Measurements from ENCODE around the gene CYP3A5.
"Not testable (repeated sequence)": the region's sequence is repeated elsewhere in the genome, so short reads cannot be mapped to it uniquely, and the experiment has no call there.

The CYP3A5 gene

DNA sequence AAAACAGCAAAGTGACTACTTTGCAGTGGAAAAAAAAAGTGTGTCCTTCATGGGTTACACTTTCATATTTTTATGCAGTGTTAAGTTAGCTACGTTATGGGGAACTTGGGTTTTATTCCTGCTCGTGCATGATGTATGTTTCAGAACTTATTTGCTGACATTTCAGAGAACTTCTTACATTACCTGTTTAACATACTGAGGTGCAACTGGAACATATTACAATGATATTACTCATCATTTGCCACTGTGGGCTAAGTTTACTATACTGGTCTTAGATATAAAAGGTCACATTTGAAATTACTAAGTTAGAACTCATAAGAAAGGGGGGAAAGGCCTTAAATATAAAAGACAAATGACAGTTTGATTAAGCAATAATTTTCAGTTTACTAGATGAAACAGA lies 42.4 kb downstream of the CYP3A5 start:
- DNase-seq, result not testable (repeated sequence)

- DNase-seq, result no peak
These were observed 48.3 kb downstream of the CYP3A5 start for GRCh38 chr7:99631295-99632109.

DNA sequence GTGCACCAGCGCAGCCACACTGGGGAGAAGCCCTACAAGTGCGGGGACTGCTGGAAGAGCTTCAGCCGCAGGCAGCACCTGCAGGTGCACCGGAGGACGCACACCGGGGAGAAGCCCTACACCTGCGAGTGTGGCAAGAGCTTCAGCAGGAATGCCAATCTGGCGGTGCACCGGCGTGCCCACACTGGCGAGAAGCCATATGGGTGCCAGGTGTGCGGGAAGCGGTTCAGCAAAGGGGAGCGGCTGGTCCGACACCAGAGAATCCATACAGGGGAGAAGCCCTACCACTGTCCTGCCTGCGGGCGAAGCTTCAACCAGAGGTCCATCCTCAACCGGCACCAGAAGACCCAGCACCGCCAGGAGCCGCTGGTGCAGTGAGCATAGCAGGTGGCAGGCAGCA lies 50.2 kb downstream of the CYP3A5 start:
- no peak for DNase-seq

DNA sequence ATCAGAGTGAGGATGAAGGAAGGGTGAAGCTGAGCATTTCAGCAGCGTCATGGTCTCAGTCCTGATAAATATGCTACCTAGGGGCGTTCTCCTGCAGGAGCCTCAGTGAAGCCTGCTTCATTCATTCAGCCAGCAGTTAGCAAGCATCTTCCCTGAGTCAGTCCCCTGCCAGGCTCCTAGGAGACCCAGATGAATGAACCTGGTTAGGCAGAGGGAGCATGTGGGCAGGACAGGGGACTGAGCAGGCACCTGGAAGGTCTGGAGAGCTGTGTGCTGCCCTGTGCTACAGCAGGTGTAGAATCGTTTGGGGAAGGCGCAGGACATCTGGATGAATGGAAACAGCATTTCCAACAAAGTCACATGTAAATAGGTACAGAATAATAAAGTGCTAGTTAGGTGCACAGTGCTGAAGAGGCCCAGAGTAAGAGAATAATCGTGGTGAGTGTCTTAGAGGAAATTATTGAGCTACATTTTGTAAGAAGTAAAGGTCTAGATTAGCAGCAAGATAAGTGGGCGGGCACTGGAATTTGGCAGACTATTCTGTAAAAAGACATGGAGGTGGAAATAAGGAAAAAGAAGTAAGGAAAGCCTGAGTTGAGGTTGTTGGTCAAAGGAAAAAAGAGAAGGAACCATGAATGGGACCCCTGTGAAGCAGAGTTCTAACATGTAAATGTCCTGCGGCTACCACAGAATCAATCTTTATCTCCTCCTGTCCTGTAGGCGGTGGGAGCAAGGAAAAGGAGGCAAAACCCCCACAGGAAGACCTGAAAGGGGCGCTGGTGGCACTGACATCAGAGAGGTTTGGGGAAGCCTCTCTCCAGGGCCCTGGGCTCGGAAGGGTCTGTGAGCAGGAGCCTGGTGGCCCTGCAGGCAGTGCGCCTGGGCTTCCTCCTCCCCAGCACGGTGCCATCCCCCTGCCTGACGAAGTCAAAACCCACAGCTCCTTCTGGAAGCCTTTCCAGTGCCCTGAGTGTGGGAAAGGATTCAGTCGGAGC lies 51.0 kb downstream of the CYP3A5 start:
- DNase-seq, result no peak

- no peak for DNase-seq
These were observed 52.3 kb downstream of the CYP3A5 start for GRCh38 chr7:99627513-99627912.

DNA sequence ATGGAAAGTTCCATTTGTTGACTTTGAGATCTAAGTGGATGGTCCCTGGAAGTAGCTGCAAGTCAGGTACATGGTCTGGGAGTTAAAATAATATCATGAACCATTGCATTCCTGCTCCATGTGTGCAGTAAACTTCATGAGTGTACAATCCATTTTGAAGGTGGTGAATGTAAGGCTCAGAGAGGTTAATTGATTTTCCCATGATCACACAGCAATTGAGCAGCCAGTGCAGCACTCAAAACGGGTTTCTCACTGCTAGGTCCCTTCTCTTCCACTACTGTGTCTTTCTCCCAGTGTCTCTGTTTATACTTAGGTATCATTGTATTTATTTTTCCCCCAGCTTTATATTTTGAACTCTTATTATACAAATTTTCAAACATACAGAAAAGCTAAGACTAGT lies 53.1 kb downstream of the CYP3A5 start:
- no peak for DNase-seq

DNA sequence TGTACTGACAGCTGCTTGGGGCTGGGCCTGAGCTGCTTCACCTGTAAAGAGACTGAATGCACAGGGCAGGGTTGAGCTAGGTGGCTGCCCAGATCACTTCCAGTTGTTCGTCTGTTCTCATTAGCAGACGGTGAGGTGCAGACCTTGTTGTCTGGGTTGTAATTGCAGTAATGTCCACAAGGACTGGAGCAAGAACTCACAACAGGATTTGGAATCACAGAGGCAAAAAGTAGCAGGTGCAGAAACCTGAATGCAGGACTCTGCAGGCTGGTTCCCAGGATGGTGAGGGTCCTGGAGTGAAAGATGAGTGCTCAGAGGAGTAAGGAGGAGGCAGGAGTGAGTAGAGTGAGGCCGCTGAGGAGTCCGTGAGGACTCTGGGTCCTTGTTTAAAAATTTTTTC lies 53.8 kb downstream of the CYP3A5 start:
- DNase-seq, result no peak

DNA sequence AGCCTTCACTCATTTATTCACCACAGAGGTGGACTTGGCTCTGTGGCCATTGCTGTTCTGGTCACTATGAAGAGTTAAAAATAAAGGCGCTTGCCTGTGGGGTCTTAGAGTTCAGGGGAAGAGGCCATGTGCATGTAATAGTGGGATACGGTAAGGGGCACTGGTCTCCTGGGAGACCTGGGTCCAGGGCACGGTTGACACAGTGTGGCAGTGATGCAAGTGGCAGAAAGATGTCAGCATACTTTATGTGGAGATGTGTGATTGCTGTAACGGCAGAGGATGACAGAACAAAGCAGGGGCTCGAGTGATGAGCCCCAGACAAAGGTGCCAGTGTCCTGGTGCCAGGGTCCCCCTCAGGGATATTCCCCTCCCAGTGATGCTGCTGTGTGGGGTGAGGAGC lies 54.5 kb downstream of the CYP3A5 start:
- DNase-seq, result no peak

DNA sequence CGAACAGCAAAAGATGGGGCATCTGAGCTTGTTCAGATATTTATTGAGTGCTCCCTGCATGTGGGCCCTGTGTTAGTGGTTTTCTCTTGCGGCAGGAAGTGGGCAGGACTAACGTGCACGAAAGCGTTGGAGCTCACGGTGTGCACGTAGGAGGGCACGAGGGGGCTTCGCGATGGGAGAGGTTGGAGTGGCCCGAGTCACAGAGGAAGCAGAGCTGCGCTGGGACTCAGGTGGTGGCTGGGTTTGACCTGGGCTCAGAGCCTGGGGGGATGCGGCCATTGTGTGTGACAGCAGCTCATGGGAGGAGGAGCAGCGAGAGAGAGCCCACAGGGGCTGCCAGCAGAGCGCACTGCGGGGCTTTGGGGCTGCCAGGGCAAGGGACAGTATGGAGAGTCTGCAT lies 55.3 kb downstream of the CYP3A5 start:
- DNase-seq, result peak; percentile 71

DNA sequence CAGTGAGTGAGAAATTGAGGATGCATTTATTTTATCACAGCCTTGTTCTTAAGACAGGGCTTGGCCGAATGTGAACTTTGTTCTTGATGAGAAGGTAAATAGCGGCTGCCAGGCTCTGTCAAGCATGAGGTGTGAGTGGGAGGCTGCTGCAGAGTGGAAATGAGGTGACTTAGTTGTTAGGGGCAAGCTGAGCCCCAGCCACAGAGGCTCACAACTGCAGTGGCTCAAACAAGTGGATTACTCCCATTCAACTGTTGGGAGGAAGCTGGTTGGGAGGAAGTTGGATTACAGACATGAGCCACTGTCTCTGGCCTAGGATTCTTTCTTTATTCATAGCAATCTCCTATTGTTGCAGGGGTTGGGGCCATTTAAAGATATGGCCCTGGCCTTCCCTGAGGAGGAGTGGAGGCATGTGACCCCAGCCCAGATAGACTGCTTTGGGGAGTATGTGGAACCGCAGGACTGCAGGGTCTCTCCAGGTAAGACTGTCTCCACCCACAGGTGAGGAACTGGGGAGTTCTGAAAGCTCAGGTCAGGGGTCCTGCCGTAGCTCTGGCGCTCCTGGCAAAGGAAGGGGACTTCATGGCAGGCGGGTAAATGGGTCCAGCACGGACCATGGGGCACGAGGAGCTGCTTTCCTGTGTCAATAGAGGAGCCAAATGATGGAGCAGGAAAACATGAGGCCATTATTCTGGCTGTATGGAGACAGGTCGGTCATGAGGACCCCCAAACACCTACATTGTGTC lies 55.9 kb downstream of the CYP3A5 start:
- no peak for DNase-seq

- DNase-seq, result no peak
These were observed 56.6 kb downstream of the CYP3A5 start for GRCh38 chr7:99623091-99623693.

DNA sequence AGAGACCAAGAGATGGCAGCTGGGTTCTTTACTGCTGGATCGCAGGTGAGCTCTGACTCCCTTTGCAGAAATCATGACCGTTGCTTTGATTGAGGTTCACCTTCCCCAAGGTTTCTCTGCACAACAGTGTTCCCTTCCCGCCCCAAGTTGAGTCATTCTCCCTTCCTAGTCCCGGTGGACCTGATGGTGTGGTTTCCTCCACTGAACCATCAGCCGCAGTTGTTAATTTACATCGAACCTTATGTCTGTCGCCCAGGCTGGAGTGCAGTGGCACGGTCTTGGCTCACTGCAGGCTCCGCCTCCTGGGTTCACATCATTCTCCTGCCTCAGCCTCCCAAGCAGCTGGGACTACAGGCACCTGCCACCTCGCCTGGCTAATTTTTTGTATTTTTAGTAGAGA lies 57.2 kb downstream of the CYP3A5 start:
- DNase-seq, result no peak

DNA sequence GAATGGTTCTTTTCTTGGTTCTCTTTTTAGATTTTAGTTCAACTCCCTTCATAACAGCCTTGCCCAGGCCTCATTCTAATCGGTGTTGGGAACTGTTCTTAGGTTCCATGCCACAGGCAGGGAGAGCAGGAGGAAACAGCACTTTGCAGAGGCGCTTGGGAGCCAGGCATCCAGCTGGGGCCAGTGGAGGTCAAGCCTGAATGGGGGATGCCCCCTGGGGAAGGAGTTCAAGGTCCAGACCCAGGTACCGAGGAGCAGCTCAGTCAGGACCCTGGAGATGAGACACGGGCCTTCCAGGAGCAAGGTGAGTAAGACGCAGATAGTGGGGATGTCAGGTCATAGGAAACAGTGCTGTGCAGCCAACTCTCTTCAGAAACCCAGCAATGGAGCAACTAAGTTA lies 58.5 kb downstream of the CYP3A5 start:
- DNase-seq, result no peak

DNA sequence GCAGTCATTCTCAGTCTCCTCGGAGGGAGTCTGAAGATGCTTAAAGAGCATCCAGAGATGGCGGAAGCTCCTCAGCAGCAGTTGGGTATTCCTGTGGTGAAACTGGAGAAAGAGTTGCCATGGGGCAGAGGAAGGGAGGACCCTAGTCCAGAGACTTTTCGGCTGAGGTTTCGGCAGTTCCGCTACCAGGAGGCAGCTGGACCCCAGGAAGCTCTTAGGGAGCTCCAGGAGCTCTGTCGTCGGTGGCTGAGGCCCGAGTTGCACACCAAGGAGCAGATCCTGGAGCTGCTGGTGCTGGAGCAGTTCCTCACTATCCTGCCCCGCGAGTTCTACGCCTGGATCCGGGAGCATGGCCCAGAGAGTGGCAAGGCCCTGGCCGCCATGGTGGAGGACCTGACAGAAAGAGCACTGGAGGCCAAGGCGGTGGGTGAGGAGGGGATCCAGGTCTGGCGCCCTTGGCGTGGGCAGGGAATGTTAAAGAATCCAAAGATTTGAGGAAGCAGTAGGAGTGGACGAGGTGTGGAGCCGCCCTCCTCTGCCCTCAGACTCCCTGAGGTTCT lies 60.1 kb downstream of the CYP3A5 start:
- no peak for DNase-seq

DNA sequence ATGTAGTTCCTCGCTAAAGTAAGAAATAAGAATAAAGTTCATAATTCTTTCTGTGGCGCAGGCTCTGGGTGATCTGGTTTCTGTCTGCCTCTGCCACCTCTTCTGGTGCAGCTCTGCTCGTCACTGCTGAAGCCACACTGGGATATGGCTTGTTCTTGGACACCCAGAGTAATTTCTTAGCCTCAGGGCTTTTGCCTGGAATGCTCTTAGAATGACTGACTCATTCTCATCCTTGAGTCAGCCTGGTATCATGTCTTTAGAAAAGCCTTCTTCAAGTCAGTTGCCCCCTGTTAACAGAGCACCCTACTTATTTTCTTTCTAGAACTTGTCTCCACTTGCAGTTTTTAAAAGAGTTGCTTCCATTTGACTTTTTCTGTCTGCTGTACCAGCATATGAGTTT lies 61.1 kb downstream of the CYP3A5 start:
- DNase-seq, result no peak

DNA sequence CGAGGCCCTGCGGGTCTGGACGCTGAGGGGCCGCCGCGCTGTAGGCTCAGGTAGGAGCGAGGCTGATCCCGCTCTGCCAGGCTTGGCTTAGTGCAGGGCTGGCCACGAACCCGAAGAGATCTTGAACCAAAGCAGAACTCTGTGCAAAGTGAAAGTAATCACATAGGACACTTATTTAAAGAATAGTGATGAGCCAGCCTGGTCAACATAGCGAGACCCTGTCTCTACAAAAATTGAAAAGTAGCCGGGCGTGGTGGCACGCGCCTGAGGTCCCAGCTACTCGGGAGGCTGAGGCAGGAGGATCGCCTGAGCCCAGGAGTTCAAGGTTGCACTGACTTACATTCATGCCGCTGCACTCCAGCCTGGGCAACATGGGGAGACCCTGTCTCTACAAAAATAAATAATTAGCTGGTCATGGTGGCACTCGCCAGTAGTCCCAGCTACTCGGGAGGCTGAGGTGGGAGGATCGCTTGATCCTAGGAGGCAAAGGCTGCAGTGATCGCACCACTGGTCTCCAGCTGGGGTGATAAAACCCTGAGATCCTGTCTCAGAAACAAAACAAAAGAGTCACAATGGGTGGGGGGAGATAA lies 62.5 kb downstream of the CYP3A5 start:
- DNase-seq, result no peak

GRCh38 chr7:99616359-99617191 lies 63.2 kb downstream of the CYP3A5 start, which contains the start of gene ZSCAN25:
Gene ZSCAN25 (plus strand): TSS chr7:99616946. CDS start chr7:99619607, 2,661 bp downstream.
- DNase-seq, result peak; percentile 91

DNA sequence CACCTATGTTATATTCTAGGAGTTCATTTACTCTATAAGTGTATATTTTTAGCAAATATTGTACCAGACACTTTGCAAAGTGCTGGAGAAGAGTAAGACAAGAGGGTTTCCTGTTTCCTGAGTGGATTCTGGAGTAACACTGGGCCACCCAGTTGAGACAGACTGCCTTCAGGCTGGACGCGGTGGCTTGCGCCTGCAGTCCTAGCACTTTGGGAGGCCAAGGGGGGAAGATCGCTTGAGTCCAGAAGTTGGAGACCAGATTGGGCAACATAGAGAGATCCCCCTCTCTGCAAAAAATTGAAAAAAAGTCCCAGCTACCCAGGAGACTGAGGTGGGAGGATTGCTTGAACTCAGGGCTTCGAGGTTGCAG lies 63.8 kb downstream of the CYP3A5 start:
- DNase-seq, result no peak

DNA sequence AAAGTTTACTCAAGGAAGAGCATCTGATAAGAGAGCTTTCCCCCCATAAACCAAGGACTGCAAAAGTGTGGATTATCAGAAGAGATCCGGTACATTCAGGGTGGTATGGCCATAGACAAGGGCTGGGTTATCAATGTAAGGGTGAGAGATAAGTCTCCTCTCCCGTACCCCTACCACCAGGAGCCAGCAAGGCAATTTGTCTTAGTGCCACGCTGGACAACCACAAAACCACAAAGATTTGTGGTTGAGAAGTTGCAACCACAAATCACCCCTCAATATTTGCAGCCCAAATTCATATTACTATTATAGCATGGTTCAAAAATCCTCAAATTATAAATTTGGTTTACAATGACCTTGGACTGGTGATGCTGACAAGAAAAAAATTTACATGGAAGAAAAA lies 65.3 kb downstream of the CYP3A5 start:
- no peak for DNase-seq

DNA sequence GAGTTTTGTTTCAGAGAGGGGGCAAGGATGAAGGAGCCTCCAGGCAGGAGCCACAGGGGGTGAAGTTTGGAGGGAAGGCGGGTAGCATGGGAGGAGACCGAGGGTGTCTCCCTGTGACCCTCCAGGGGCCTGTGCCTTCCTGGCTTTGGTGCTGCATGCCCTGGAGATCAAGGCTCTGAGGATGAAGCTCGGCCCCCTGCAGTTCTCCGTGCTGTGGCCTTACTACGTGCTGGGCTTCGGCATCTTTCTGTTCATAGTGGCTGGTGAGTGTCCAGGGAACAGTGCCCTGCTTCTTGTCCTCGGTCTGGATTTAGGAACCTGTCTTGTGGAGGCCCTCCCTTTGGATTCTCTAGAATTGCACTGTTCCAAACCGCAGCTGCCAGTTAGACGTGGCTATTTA lies 72.2 kb downstream of the CYP3A5 start:
- DNase-seq, result no peak

DNA sequence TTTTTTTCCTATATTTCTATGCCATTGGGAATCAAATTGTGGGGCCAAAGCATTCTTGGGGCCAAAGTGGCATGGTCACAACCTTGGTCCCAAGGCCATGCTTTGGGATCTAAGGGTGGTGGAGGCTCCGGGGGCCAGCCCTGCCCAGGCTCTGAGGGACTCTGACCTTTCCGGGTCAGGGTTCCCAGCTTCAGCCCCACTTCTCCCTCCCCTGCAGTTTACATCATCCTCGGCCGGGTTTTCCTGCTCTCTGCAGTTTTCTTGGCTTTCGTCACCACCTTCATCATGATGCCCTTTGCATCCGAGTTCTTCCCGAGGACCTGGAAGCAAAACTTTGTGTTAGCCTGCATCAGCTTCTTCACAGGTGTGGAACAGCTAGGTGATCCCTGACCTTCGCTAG lies 73.3 kb downstream of the CYP3A5 start:
- DNase-seq, result no peak
